AG09309 (cell line): ENCODE results near the gene KIF25.

Experiments
- DNase-seq: peaks from one replicate; pipeline ENCODE4 v3.0.0-alpha.2; 2010; ENCODE audit warnings: low read depth
- H3K4me3 ChIP-seq: 2 replicates; pipeline ENCODE4 v1.5.1; 2011; ENCODE audit warnings: mild to moderate bottlenecking, low read depth, low read length, moderate library complexity; ENCODE audit not compliant: control insufficient read depth
- TF ChIP-seq, protein P1 (sequence below): IDR thresholded peaks from 2 replicates; pipeline ENCODE4 v1.5.1; 2011; ENCODE audit warnings: mild to moderate bottlenecking, low read depth, low read length, inconsistent platforms; ENCODE audit not compliant: insufficient read depth, control insufficient read depth; ENCODE audit errors: missing control alignments

Gene KIF25

GRCh38 chr6:168038576-168039140 is 41.2 kb downstream of the KIF25 start:
- DNase-seq = no peak
- H3K4me3 ChIP-seq = no peak overlapping the region
- TF ChIP-seq, protein P1, sequence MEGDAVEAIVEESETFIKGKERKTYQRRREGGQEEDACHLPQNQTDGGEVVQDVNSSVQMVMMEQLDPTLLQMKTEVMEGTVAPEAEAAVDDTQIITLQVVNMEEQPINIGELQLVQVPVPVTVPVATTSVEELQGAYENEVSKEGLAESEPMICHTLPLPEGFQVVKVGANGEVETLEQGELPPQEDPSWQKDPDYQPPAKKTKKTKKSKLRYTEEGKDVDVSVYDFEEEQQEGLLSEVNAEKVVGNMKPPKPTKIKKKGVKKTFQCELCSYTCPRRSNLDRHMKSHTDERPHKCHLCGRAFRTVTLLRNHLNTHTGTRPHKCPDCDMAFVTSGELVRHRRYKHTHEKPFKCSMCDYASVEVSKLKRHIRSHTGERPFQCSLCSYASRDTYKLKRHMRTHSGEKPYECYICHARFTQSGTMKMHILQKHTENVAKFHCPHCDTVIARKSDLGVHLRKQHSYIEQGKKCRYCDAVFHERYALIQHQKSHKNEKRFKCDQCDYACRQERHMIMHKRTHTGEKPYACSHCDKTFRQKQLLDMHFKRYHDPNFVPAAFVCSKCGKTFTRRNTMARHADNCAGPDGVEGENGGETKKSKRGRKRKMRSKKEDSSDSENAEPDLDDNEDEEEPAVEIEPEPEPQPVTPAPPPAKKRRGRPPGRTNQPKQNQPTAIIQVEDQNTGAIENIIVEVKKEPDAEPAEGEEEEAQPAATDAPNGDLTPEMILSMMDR = no peak

DNA sequence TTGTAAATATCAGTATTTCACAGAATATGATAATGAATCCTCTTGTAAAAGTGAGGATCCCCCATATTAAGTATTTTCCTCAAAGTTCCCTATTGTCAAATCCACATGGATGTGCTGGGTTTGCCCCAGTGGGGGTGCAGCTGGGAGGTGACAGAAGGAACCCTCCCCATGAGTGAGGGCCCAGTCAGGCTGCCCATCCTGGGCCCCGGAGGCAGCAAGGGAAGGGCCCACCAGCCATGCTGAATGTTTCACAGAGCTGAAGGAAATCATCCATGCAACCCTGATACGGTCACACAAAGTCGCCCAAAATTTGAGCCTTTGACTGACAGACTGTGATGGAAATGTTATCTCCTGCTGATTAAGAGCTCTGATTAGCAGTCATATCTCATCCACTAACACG is 41.8 kb downstream of the KIF25 start:
- TF ChIP-seq, protein P1 = no peak
- H3K4me3 ChIP-seq = no peak overlapping the region
- no peak for DNase-seq

DNA sequence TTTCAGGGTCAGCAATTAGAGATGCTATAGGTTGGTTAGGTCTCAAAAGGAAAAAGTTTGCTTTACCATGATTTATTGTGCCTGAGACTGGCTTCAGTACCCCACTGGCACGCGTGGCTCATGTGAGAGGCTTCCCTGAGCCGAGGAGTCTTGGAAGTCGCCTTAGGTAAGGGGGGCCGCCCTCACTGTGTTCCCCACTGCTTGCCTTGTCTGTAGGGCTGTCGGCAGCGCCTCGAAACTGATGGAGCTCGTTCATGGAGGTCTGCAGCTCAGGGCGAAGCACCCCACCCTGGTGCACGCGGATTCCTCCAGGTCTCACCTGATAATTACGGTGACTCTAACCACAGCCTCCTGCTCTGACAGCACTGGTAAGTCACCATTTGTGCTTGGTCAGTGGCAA is 42.4 kb downstream of the KIF25 start:
- DNase-seq = no peak

DNA sequence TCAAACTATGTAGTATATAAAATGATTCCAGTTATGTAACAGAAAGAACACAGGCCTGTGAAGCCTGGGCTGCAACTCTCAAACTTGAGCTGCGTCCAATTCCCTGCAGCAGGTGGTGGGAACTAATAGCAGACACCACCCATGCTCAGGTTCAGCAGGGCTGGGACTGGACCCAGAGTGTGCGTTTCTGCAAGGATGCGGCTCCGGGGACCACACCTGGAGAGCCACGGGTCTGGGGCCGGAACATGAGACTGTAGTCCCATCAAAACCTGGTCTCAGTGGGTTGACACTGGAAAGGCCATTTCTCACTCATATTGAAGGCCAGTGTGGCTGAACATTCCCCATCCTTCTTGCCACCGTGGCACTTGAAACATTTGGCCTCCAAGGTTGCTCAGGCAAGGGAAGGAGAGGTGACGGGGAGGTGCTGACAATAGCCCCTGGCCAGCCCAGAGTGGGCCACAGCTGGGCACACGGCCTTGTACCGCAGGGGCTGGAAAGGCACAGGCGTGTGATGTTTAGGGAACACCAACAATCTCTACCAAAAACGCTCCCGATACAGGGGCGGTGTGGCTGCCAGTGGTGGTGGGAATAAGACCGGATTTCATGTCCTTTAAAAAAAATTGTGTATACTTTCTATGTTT is 43.5 kb downstream of the KIF25 start:
- no peak overlapping the region for H3K4me3 ChIP-seq
- TF ChIP-seq, protein P1 = no peak

More for the DNA sequence above, 42.4 kb downstream of the KIF25 start:
- H3K4me3 ChIP-seq = no peak overlapping the region
- TF ChIP-seq, protein P1 = no peak

GRCh38 chr6:168041928-168042327 is 44.5 kb downstream of the KIF25 start:
- DNase-seq = no peak
- TF ChIP-seq, protein P1 = no peak
- H3K4me3 ChIP-seq = no peak overlapping the region

More for the DNA sequence above, 43.5 kb downstream of the KIF25 start:
- no peak for DNase-seq

DNA sequence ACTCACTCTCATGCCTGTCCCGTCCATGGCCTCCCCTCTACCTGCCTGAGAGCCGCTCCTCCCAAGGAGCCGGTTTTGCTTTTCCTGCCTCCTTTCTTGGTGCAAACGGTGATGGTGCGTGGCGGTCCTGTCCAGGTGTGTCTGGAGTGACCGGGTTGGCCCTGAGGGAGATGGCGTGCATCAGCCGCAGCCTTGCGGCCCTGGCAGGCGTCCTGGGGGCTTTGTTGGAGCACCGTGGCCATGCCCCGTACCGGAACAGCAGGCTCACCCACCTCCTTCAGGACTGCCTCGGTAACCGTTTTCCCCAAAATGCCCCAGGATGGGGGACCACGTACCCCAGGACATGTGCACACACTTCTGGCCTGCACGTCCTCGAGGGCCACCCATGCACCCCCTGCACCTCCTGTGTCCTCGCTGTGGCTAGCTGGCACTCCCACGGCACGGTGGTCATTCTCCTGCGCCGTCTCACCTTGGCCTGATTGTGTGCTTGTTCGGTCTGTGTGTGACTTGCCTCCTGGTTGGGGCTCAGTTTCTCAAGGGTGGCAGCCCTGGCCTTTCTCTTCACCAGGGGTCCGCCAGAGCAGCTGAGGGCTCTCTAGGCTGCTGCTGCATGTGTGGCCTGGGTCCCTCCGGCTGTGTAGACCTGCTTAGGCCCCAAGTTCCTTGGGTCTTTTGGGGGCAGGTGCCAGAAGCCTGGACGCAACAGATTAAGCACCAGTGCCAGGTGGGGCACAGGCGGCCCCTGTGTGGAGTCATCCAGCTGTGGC is 45.1 kb downstream of the KIF25 start:
- no peak for DNase-seq
- TF ChIP-seq, protein P1 = no peak
- no peak overlapping the region for H3K4me3 ChIP-seq
